ENCODE measurements around the gene GCNT2. TPM values are rescaled to one million over a fixed set of nuclear protein-coding genes. Genes with fewer than 3 reads are reported as not detected.
"Not testable (repeated sequence)": the region's sequence is repeated elsewhere in the genome, so short reads cannot be mapped to it uniquely, and the experiment has no call there.

GCNT2 gene
- total RNA-seq, 2 donors from 2014 or later: 0.64 to 0.73 TPM

DNA sequence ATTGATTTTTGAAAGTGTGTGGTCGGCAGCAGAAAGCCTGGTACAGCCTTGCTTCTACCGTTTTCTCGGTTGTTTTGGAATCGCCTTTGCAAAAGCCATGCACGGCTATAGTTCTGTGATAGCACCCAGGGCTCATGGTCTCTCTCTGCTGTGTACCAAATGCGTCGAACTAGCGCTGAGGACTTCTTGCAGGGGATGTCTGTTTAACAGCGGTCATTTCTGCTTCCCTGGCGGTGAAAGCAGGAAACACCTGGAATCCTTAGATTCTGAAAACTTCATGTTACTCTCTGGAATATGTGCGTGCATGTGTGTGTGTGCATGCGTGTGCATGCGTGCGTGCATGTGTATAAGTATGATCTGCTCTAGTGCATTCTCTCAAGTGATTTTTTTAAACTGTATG, 26.1 kb upstream of the GCNT2 start:
- no peaks in the 10 kb centered on the region for H3K9me3 Mint-ChIP-seq
- H3K4me3 Mint-ChIP-seq: no peak overlapping the region
- peaks cover 23% of the 10 kb centered on the region for H3K27me3 Mint-ChIP-seq
- H3K4me1 Mint-ChIP-seq: no peaks in the 10 kb centered on the region
- H3K36me3 Mint-ChIP-seq (ENCODE audit: low read depth): no peaks in the 10 kb centered on the region
- no peak overlapping the region for H3K27ac Mint-ChIP-seq
- no peak for ATAC-seq (replicated peaks)

DNA sequence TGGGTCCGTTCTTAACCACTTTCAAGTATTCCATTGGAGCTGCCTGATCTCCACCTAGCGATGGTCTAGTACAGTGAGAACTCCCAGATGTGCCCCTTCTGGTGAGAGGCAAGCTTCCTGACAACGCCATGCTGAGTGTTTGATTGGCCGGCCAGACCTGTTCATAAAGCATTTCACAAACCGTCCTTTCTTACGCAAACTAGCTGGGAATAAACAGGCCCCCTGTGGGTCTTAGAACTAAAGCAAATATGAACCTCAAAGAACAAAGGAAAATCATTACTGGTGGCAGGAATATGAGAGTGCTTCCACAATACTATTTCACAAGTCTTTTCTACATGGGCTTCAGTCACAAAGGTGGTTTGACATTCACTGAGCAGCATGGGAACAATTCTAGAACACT, 15.6 kb upstream of the GCNT2 start:
- H3K4me1 Mint-ChIP-seq: peaks cover 1% of the 10 kb centered on the region
- H3K4me3 Mint-ChIP-seq: no peak overlapping the region
- peaks cover 20% of the 10 kb centered on the region for H3K27me3 Mint-ChIP-seq
- no peak overlapping the region for H3K27ac Mint-ChIP-seq
- H3K36me3 Mint-ChIP-seq (ENCODE audit: low read depth): no peaks in the 10 kb centered on the region
- no peaks in the 10 kb centered on the region for H3K9me3 Mint-ChIP-seq
- no peak for ATAC-seq (replicated peaks)

DNA sequence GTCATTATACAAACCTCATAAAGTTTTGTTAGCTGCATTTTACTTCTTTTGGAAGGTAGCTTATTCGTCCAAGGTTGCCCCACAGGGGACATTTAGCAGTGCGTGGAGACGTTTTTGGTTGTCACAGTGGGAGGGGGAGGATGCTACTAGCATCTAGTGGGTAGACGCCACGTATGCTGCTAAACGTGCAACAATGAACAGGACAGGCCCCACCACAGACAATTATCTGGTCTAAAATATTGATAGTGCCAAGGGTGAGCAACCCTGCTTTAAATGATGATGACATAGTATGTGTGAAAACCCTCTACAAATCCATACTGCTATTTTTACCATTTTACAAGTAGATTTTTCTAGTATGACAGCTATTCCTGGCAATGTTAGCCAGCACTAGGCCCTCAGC, 13.9 kb upstream of the GCNT2 start:
- Mint-ChIP-seq H3K27me3 (peaks cover 15% of the 10 kb centered on the region), H3K4me3 (no peak overlapping the region), H3K4me1 (peaks cover 4% of the 10 kb centered on the region), H3K9me3 (no peaks in the 10 kb centered on the region), H3K36me3 (ENCODE audit: low read depth) (no peaks in the 10 kb centered on the region), H3K27ac (no peak overlapping the region)
- no peak for ATAC-seq (replicated peaks)

DNA sequence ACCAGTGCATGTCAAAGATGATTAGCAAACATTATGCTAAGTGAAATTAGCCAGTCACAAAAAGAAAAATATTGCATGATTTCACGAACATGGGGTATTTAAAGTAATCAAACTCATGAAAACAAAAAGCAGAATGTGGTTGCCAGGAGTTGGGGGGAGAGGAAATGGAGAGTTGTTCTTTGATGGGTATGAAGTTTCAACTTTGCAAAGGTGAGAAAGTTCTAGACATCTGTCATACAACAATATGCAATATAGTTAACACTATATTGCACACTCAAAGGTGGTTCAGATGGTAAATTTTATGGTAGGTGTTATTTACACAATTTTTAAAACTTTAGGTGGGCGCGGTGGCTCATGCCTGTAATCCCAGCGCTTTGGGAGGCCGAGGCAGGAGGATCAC, 13.4 kb upstream of the GCNT2 start:
- Mint-ChIP-seq H3K4me3 (no peak overlapping the region), H3K36me3 (ENCODE audit: low read depth) (no peaks in the 10 kb centered on the region), H3K9me3 (no peaks in the 10 kb centered on the region), H3K27me3 (peaks cover 11% of the 10 kb centered on the region), H3K27ac (no peak overlapping the region), H3K4me1 (peaks cover 4% of the 10 kb centered on the region)
- no peak for ATAC-seq (replicated peaks)

DNA sequence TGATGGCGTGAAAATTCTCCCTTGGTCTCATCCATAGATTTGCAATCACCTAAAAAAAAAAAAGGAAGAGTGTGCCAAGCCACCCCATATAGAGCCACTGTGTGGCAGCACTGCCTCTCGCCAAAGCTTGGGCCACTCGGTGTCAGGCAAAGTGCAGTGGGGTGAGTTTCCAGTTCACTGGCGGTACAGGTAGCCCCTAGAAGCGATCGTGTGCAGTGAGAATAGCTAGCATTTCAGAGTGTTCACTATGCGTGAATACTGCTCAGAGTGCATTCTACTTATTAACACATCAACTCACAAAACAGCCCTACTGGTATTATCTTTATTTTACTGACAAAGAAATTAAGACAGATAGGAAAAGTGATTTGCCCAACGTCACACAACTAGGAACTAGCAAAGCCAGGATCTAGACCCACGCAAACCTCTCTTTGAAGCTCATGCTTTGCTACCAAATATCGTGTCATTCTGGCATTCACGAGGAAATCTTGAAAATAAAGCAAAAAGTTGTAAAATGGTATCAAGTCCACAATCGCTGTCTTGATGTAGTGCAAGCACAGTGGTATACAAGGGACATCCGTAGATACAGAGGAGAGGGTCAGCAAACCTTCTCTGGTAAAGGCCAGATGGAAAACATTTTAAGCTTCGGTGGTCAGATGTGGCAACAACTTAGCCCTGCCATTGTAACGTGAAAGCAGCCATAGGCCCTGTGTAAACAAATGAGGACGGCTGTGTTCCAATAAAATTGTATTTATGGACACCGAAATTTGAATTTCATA, 10.4 kb upstream of the GCNT2 start:
- no peak overlapping the region for H3K4me3 Mint-ChIP-seq
- peaks cover 6% of the 10 kb centered on the region for H3K27me3 Mint-ChIP-seq
- no peak overlapping the region for H3K27ac Mint-ChIP-seq
- peak; percentile 86 for ATAC-seq (replicated peaks)
- no peaks in the 10 kb centered on the region for H3K9me3 Mint-ChIP-seq
- H3K4me1 Mint-ChIP-seq: peaks cover 4% of the 10 kb centered on the region
- H3K36me3 Mint-ChIP-seq (ENCODE audit: low read depth): no peaks in the 10 kb centered on the region

DNA sequence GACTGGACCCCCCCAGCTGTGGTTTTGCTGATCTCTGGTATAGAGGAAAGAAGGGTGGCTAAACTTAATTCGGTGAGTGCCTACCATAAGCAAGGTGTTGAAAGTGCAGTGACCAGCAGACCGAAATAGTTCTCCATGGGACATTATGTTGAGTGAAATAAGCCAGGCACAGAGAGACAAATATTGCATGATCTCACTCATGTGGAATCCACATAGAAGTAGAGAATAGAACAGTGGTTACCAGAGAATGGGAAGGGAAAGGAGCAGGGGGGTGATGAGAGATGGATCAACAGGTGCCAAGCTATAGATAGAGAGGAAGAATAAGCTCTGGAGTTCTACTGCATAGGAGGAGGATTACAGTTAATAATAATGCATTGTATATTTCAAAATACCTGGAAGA, 9.7 kb upstream of the GCNT2 start:
- Mint-ChIP-seq H3K36me3 (ENCODE audit: low read depth) (no peaks in the 10 kb centered on the region), H3K9me3 (no peaks in the 10 kb centered on the region), H3K27ac (no peak overlapping the region), H3K4me3 (no peak overlapping the region), H3K27me3 (peaks cover 6% of the 10 kb centered on the region), H3K4me1 (peaks cover 4% of the 10 kb centered on the region)
- no peak for ATAC-seq (replicated peaks)

DNA sequence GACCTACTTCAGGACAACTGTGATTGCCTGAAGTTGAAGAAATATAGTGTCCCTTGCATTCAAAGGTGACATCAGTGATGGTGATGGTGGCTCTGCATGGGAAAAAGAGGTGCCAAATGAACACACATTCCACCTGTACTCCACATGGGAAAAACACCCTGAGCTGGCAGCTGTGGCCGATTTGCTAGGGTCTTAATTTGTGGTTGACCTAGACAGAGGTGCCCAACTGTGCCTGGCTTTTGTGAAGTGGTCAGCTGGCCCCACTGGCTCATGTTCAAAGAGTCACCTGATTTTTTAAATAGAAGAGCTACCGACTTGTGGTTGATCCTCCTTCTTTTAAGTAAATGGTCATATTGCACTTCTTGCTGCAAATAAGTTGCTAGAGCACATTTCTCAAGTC, 7.6 kb upstream of the GCNT2 start:
- no peak for ATAC-seq (replicated peaks)
- Mint-ChIP-seq H3K4me1 (peaks cover 4% of the 10 kb centered on the region), H3K36me3 (ENCODE audit: low read depth) (no peaks in the 10 kb centered on the region), H3K4me3 (no peak overlapping the region), H3K9me3 (no peaks in the 10 kb centered on the region), H3K27me3 (peaks cover 6% of the 10 kb centered on the region), H3K27ac (no peak overlapping the region)

DNA sequence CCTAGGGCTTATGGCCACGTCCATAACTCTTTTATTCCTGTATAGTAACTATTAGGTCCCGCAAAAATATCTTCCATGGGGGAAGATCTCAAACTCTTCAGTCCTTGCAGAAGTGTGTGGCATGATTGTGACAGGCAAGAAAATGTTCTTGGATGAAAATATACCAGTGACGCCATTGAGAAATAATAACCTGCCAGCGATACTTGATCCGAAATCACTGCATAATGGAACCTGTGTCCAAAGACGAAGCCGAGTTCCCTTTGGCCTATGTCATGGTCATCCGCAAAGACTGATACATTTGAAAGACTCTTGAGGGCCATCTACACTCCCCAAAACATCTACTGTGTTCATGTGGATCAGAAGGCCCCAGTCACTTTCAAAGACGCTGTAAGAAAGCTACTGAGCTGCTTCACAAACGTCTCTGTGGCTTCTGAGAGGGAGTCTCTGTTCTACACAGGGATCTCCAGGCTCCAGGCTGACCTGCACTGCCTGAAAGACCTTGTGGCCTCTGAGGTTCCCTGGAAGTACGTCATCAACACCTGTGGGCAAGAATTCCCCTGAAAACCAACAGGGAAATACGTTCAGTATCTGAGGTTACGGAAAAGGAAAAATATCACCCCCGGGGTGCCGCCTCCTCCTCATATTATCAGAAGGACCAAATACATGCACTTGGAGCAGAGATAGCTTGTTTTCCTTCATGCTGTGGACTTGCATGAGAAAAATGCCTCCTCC, 6.9 kb upstream of the GCNT2 start:
- Mint-ChIP-seq H3K27ac (no peak overlapping the region), H3K36me3 (ENCODE audit: low read depth) (no peaks in the 10 kb centered on the region), H3K4me3 (no peak overlapping the region), H3K27me3 (peaks cover 10% of the 10 kb centered on the region), H3K4me1 (peaks cover 4% of the 10 kb centered on the region), H3K9me3 (no peaks in the 10 kb centered on the region)
- ATAC-seq (replicated peaks): no peak

DNA sequence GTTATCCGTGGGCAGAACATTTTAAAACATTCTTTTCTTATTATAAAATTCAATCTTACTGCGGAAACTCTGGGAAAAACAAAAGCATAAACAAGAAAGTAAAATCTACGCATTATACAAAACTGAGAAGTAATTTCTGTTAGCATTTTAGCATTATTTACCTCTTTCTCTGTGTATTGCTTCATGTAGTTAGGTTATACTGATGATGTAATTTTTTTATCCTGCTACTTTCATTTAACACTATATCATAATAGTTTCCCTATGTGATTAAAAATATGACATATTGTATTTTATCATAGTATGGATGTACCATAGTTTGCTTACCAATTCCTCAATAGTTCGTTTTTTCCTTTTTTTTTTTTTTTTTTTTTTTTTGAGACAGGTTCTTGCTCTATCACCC, 4.2 kb upstream of the GCNT2 start:
- Mint-ChIP-seq H3K27ac (no peak overlapping the region), H3K27me3 (peaks cover 4% of the 10 kb centered on the region), H3K4me1 (no peaks in the 10 kb centered on the region), H3K36me3 (ENCODE audit: low read depth) (no peaks in the 10 kb centered on the region), H3K9me3 (no peaks in the 10 kb centered on the region), H3K4me3 (no peak overlapping the region)
- no peak for ATAC-seq (replicated peaks)

DNA sequence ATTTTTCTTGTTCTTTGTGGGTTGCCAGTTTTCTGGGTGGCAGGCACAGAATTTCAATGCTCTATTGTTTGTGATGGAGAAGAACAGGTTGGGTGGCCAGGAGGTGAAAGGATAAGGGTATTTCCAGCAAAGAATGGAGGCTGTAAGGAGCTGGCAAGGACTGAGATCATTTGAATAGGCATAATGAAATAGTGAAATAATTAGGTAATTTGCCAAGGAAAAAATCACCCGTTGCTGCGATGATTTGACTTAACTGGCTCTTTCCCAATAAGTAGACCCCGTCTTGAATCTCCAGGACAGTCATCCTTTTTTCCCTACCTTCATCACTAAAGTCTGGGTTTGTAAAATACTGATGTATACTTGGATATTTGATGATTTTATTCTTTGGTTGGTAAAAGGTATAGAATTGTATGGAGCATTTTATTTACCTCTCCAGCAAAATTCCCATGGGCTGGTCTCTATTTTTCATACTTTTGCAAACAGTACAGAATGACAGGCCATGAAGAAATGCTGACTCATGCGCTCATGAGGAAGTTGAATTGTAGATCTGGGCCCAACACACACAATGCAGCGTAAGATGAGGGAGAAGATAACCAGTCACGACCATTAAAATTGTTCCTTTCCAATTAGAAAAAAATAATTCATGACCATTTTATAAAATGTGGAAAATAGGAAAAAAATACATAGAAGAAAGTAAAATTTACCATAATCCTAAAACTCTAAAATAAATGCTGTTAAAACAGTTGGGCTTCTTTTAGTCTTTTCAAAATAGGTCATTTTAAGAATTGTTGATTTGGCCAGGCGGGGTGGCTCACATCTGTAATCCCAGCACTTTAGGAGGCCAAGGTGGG, 2.4 kb upstream of the GCNT2 start:
- Mint-ChIP-seq H3K4me1 (no peaks in the 10 kb centered on the region), H3K27me3 (peaks cover 8% of the 10 kb centered on the region), H3K4me3 (no peak overlapping the region), H3K36me3 (ENCODE audit: low read depth) (no peaks in the 10 kb centered on the region), H3K9me3 (no peaks in the 10 kb centered on the region), H3K27ac (no peak overlapping the region)
- ATAC-seq (replicated peaks): no peak

DNA sequence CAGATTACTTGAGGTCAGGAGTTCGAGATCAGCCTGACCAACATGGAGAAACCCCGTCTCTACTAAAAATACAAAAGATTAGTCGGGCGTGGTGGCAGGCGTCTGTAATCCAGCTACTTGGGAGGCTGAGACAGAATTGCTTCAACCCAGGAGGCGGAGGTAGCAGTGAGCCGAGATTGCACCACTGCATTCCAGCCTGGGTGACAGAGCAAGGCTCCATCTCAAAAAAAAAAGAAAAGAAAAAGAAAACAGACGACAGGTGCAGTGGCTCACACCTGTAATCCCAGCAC, 1.8 kb upstream of the GCNT2 start:
- H3K9me3 Mint-ChIP-seq; H3K27me3 Mint-ChIP-seq; ATAC-seq (replicated peaks); H3K36me3 Mint-ChIP-seq (ENCODE audit: low read depth); H3K4me3 Mint-ChIP-seq; H3K4me1 Mint-ChIP-seq; H3K27ac Mint-ChIP-seq: not testable (repeated sequence)

DNA sequence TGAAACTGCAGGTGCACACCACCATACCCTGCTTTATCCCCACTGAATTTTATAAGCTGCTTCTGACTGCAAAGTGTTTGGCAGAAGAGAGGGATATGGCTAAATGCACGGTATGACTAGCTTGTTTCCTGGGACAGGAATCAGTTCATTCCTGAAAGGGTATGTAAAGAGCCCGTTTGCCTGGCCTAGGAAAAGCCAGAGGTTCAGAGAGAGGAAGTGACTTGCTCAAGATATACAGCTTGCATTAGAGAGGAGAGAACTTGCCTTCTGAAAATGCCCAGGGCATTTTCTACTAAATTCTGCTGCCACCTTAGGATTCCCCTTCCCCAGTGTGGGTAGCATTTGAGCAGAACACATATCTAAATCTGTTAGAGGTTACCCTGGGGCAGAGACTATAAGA, 683 bp upstream of the GCNT2 start:
- no peak overlapping the region for H3K4me3 Mint-ChIP-seq
- H3K9me3 Mint-ChIP-seq: no peaks in the 10 kb centered on the region
- H3K4me1 Mint-ChIP-seq: no peaks in the 10 kb centered on the region
- H3K27ac Mint-ChIP-seq: no peak overlapping the region
- no peak for ATAC-seq (replicated peaks)
- peaks cover 8% of the 10 kb centered on the region for H3K27me3 Mint-ChIP-seq
- H3K36me3 Mint-ChIP-seq (ENCODE audit: low read depth): no peaks in the 10 kb centered on the region

DNA sequence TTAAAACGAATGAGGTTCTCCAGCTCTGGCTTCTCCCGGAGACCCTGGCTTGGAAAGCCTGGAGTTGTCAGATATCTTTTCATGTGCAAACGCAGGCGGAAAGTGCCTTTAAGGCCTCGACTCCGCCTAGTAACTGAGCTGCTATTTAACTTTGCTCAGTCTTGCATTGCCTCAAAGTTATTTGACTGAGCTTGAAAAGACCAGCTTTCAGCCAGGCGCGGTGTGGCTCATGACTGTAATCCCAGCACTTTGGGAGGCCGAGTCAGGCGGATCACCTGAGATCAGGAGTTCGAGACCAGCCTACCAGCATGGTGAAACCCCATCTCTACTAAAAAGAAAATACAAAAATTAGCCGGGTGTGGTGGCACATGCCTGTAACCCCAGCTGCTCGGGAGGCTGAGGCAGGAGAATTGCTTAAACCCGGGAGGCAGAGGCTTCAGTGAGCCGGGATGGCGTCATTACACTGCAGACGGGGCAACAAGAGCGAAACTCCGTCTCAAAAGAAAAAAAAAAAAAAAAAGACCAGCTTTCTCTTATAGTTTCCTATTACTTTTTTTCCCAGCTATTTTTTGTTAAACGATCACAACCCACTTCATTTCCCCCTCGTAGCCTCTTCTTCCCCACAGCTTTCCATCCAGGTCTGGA, 1.9 kb downstream of the GCNT2 start:
- H3K4me1 Mint-ChIP-seq: peaks cover 1% of the 10 kb centered on the region
- no peak for ATAC-seq (replicated peaks)
- peaks cover 8% of the 10 kb centered on the region for H3K27me3 Mint-ChIP-seq
- no peaks in the 10 kb centered on the region for H3K9me3 Mint-ChIP-seq
- no peaks in the 10 kb centered on the region for H3K36me3 Mint-ChIP-seq (ENCODE audit: low read depth)
- no peak overlapping the region for H3K27ac Mint-ChIP-seq
- H3K4me3 Mint-ChIP-seq: no peak overlapping the region

DNA sequence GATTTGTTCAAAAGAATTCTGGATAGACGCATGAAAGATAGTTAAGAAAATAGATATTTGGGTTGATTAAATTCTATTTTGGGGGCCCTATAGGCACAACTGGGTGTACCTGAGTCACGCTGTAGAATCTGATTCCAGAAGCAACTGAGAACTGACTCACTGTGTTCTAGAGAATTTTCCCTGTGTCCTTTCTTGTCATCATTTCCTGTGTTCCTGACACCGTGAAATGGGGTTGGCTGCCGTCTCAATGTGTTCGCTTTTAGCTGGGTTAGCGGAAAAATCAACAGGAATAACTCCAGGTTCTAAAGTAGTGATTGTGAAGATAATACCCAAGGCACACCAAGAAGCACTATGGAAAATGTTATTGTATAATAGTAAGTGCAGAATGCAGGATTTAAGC, 5.0 kb downstream of the GCNT2 start:
- ATAC-seq (replicated peaks): no peak
- Mint-ChIP-seq H3K4me3 (no peak overlapping the region), H3K36me3 (ENCODE audit: low read depth) (no peaks in the 10 kb centered on the region), H3K27ac (no peak overlapping the region), H3K4me1 (peaks cover 12% of the 10 kb centered on the region), H3K9me3 (no peaks in the 10 kb centered on the region), H3K27me3 (peaks cover 4% of the 10 kb centered on the region)
